Melanocyte of skin (primary cell): ENCODE measurements around the gene APELA. TPM values are rescaled to one million over a fixed set of nuclear protein-coding genes. Genes with fewer than 3 reads are reported as not detected.

Experiments
- total RNA-seq, 2 donors: library from RNA; depleted of rRNA; stranded (reverse); fragments of >200 nt; gene quantifications; 2 replicates each; pipeline ENCODE4 v1.2.3, GENCODE V29; 2012

Gene APELA
- not detected for total RNA-seq

GRCh38 chr4:164876700-164877324 is at the start of gene APELA:
Gene APELA (plus strand): TSS chr4:164877178. CDS start chr4:164877332, 154 bp downstream.

Other genes with a start within 250 kb of the APELA start
- gene SMIM31, start 123.0 kb upstream of the APELA start, total RNA-seq = not detected
- 1 to 10 TPM; 5.5 to 6.3 TPM for gene TRIM61, start 100.5 kb downstream of the APELA start, total RNA-seq
- not detected for gene TRIM60, start 154.8 kb downstream of the APELA start, total RNA-seq
- gene TRIM75, start 176.7 kb downstream of the APELA start, total RNA-seq = not detected
- gene TMEM192, start 235.7 kb downstream of the APELA start, total RNA-seq = 10 to 100 TPM; 20.0 to 26.0 TPM